Cardiac septum (tissue), 1 donor: ENCODE data around the gene PRKCA. TPM values are rescaled to one million over a fixed set of nuclear protein-coding genes. Genes with fewer than 3 reads are reported as not detected.

Experiments
- DNase-seq: peaks from one replicate; pipeline ENCODE4 v3.0.0-alpha.2; 2020; ENCODE audit warnings: low spot score
- intact Hi-C: fragments of 100-400 bp; cut with DNase I; formaldehyde crosslinking; loops from one replicate; pipeline ENCODE4 v1.14.0; 2022
- total RNA-seq: library from RNA; stranded (reverse); fragmentation: NEBNext Ultra II Directional; extraction: Animal tissue kit (Norgen Biotek cat#: 25700); gene quantifications from one replicate; pipeline ENCODE4 v1.2.1, GENCODE V29; 2021
- donor health status: DM: no; HTN: no; CAD: no.

Gene PRKCA
- total RNA-seq, 1 donor from 2014 or later = 15.0 TPM

DNA sequence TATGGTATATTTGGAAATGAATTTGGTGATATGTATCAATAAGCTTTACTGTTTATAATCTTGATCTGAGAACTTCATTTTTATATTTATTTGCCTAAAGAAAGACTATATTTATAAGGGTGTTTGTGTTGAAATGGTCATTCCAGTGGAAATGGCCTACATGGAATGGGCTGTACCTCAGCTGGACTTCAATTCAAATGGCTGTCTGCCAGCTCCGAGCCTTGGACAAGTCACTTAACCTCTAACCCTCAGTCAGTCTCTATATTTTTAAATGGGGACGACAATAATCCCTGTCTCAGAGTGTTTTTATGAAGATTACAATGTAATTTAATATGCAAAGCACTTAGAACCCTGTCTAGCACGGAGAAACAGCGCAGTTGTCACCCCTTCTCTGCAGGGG, 271.7 kb downstream of the PRKCA start:
- no peak for DNase-seq
- intact Hi-C loops = no loop called here

DNA sequence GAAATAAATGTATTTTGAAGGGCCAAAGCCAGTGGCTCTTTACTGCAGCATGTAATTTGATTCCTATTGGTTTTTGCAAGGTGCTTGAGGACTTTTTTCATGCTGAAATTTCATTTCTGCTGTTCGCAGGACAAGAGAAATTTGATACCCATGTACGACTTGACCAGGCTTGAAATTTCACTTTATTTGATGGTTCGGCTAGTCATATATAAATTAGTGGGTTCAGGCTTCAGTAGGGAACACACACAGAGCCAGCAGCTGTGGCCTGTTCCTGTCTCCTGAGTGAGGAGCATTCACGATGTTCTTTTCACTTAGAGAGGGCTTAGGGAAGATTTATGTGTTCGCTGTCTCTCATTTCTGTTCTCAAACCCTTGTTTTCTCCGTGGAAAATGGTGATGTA, 274.1 kb downstream of the PRKCA start:
- DNase-seq = no peak
- intact Hi-C loops = no loop called here

DNA sequence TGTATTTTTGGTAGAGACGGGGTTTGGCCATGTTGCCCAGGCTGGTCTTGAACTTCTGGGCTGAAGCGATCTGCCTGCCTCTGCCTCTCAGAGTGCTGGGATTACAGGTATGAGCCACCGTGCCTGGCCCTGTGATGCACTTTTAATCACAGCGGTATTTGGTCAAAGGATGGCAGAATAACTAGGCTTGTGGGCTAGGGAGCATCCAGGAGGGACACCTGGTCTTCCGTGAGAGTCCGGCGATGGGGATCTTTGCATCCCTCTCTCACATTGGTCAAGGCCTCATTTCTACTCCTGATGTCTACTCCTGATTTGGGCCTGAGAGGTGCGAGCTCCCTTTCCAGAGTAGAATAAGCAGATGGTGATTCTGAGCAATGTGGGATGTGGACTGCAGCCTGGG, 274.6 kb downstream of the PRKCA start:
- DNase-seq = no peak
- intact Hi-C loops = no loop called here

DNA sequence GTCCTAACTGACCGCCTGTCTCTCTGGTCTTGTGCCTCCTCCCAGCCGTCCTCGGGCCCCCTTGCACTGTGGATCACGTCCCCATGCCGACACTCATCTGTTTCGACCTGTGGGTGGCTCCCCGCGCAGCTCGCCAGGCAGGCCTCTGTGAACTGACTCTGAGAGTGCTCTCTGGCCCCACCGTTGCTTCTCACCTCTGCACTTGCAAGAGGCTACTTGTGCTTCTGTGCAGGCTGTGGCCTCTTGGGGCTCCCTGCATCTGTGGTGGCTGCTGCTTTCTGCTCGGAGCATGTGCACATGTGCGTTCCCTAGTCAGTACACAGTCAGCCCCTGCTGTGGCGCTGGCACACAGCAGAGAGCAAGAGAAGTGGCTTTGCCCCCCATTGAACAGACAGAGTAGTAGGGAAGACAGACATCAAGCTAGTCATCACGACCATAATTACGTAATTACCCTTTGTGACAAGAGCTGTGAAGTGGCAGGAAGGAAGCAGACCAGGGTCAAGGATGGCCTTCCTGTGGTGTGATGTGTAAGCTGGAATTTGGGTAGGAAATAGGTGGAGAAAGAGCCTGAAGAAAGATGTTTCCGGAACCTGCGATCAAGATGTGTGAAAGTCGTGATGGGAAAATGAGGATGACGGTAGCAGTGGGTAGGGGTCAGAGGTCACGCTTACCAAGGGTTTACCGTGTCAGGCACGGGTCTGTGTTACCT, 276.5 kb downstream of the PRKCA start:
- intact Hi-C loops = no loop called here
- no peak for DNase-seq

DNA sequence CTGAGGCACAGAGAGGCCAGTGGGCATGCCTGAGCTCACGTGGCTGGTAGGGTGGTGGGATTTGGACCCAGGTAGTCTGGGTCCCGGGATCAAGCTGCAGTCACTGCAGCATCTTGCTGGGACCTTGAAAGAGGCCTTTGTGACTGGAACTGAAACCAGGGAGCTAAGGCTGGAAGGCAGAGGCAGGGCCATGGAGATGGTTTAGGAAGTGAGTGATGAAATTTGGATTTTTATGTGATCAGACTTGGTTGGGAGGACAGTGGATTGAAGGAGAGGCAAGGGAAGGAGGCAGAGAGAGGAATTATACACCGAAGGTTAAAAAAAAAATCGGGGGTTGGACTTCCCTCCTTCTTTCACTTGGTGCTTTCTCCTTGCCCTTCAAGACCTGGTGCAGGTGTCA, 277.1 kb downstream of the PRKCA start:
- no peak for DNase-seq
- intact Hi-C loops = no loop called here

DNA sequence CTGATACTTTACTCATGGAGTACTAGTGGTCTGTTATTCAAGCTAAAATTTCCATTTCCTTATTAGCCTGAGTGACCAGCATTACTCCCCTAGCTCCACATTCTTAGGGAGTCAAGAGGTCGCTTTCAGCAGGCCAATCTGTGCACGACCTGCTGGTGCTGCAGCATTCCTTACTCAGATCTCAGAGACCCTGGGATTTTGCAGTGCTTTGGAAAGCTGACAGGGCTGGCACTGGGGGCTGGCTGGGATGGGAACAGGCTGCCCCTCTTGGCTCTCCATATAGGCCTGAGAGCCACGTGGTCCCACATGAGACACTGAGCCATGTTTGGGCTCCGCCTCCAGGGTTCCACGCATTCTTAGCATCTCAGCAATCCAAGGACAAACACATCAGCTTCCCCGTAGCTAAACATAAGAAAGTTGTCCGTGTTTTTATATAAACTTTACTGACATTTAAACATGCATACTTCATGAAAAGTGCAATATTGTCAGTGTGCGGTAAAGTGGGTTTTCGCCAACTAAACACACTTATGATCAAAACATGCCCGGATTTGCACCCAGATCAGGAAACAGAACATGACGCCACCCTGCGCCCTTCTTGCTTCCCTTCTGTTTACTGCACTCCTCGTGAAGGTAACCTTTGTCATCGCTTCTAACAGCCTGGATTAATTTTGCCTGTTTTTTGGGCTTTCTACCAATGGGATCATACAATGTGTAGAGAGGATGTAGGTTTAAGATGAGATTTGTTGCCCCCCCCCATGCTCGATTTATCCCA, 278.0 kb downstream of the PRKCA start:
- DNase-seq = no peak
- intact Hi-C loops = no loop called here

DNA sequence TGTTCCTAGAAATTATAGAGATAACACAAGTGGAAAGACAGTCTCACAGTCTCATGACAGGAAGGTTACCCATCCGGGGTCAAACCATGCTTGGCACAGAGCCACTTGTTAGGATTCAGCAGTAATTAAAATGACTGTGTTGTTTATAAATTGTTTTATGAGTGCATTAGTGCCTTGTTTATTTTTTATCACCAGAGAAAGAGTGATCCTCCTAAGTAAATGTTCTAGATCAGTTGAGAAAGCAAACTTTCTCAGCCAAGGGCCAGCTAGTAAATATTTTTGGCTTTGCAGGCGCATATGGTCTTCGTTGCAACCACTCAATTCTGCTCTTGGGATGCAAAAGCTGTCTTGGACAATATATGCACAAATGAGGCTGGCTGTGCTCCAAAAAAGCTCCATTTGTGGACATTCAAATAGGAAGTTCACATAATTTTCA, 278.6 kb downstream of the PRKCA start:
- no peak for DNase-seq
- intact Hi-C loops = no loop called here

DNA sequence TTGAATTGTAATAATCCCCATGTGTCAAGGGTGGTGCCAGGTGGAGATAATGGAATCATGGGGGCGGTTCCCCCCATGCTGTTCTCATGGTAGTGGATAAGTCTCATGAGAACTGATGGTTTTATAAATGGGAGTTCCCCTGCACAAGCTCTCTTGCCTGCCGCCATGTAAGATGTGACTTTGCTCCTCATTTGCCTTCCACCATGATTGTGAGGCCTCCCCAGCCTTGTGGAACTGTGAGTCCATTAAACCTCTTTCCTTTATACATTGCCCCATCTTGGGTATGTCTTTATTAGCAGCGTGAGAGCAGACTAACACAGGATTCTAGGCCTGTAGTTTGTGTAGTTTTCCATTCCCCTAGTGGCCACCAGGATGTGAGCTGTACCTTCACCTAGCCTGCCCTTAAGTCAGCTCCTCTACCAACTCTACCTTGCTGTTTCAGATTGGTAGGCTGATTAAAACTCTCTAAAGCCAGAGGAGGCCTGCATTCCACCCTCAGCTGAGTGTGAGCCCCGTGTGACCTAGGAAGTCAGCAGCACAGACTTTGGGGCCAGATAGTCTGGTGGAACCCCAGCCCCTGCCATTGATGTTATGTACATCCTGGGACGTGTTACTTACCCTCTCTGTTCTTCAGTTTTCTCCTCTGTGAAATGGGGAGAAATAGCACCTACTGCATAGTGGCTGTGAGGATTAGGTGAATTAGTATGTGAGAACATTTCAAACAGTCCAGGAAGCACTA, 280.1 kb downstream of the PRKCA start:
- intact Hi-C loops = no loop called here
- no peak for DNase-seq

DNA sequence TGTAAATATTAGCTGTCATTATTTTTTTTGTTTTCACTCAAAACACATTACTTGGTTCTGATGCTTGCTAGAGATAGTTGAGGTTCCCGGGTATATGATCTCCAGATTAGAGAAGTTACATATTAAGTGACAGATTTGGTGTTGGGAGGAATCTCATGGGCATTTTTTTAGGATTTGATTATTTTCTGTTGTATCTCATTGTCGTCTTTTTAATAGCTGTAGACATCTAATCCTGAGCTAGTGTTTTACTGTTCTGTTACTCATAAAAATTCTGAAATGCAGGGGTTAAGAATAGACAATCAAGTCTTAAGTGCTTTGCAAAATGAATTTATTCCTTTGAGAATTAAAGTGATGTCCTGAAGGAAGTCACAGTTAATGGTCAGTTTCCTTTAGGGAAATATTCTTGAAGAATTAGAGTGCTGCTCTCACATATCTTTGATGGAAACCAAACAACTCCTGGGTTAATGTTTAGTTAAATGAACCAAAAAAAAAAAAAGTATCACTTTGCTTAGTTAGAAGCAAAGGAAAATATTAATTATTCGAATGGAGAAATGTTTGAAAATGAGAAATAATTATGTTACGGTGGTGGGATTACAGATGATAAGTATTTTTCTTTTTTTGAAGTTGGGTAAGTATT, 280.8 kb downstream of the PRKCA start:
- no peak for DNase-seq

DNA sequence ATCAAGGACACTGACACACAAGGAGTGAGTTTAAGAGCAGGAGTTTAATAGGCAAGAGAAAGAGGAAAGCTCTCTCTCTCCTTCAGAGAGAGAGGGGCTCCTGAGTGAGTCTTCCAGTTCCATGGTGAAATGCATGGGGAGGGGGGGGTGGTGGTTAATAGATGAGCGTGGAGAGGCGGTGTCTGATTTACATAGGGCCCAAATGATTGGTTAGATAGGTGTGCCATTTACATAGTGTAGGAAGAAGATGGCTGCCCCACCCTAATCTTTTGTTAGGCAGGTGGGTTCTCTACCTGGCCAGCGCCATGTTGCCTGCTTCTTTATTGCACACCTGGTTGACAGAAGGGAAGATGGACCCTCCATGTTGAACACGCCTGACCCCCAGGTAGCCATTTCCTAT, 282.5 kb downstream of the PRKCA start:
- intact Hi-C loops = no loop called here
- DNase-seq = no peak

More for the DNA sequence above, 280.8 kb downstream of the PRKCA start:
- intact Hi-C loops = no loop called here

DNA sequence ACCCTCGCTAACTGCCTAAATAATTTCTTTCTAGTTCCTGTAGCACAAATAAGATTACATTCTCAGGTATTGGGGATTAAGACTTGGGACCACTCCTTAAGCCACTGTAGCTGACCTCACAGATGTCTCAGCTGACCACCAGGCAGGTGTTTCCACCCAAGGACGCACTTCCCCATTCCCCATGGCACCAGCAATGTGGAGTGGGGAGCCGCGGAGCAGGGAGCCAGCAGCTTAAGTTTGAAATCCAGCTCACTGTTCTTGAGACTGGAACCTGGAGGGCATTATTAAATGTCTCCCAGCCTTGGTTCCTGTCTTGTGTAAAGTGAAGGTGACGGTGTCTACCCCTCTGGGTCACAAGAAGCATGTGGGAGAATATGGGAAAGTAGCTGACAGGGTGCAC, 283.1 kb downstream of the PRKCA start:
- DNase-seq = no peak
- intact Hi-C loops = no loop called here

DNA sequence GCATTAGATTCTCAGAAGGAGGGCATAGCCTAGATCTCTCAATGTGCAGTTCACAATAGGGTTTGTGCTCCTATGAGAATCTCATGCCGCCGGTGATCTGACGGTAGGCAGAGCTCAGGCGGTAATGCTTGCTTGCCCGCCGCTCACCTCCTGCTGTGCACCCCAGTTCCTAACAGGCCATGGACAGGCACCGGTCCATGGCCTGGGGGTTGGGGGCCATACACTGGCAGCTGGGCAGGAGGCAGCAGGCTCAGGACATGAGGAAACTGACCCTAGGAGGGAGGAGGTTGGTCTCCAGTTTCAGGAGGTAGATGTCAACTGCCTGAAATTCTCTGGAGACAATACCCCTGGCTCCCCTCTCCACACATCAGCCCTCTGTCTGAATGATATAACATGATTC, 287.5 kb downstream of the PRKCA start:
- DNase-seq = no peak
- intact Hi-C loops = no loop called here

DNA sequence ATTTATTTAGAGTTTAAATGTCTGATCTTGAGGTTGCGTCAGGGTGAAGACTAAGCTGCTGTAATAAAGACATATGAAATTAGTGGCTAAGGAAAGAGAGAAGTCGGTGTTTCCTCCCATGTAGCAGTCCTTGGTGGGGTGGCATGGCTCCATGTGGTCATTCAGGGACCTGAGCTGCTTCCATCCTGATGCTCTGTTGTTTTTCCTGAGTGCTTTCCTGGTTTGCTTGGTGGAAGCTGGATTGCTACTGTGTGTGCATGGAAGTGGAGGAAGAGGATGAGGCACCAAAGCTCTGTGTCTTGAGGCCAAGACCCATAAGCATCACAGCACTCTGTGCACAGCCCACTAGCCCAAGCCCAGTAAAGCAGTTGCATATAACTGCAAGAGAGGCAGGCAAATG, 290.7 kb downstream of the PRKCA start:
- intact Hi-C loops = no loop called here
- no peak for DNase-seq

DNA sequence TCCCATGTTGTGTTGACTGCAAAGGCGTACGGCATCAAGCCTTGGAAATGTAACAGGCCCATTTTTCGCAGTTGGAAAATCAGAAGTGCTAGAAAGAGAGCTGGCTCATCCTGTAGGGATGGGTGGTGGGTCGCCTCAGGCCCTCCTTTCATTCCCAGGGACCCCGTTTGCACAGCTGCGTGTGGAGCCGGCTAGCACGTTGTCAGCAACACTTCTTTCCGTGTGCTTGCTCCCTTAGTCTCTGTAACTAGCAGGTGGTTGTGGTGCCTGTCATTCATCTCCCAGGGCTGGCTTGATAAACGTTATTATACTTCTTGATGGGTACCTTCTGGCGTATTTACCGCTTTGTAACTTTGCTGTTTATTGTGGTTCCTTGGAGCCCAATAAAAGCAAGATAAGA, 293.5 kb downstream of the PRKCA start:
- intact Hi-C loops = no loop called here
- no peak for DNase-seq

DNA sequence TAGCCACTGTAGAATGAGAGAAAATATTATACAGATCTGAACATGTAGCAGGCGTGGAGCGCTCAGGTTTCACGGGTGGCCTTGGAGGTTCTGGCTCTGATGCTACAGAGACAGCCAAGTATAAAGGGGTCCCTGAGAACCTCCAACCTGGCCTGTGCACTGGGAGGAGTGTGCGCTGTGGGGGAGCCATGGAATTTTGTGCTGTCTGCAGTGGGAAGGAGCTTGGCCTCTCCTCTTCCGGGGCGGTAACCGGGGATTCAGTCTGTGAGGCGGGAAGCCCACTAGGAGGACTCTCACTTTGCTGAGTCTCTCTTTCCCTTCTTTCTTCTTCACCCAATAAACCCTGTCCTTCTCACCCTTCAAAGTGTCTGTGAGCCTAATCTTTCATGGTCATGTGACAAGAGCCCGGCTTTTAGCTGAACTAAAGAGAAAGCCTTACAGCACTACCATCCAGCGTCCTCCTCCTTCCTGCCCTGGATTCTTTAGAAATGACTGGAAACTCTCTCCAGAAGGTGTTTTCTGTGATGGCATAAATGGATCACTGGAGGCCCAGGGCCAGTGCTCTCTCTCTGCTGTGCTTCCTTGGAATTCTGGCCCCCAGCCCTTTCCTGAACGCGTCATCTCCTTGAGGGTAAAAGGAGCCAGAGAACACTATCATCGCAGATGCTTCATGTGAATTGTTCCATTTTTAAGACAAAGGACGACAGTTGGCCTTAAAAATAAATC, 300.4 kb downstream of the PRKCA start:
- no peak for DNase-seq
- intact Hi-C loops = no loop called here

DNA sequence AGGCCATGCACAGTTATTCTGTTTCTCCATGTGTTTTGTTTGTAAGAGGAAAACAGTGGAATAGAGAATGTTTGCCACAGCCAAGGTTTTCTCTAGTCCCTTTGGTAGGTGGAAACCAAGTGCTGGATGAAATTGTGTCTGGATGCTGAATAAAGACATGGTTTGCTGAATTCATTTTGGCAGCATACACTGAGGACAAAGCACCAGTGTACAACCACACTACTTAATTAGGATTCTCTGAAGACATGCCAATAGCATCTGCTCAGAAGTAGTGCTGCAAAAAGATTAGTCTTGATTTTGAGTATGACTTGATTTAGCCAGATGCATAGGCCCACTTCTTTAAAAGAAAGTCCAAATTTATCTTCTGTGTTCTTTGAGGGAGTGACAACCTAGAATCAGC, 302.0 kb downstream of the PRKCA start:
- DNase-seq = no peak
- intact Hi-C loops = no loop called here

DNA sequence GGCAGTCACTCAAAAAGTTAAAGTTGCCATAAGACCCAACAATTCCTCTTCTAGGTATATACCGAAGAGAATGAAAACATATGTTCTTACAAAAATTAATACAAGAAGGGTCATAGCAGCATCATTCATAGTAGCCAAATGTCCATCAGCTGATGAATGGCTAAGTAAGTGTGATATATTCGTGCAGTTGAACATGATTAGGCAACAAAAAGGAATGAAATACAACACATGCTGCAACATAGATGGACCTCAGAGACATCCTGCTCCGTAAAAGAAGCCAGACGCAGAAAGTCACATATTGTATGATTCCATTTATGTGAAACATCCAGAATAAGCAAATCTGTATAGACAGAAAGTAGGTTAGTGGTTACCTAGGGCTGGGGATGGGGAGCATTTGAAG, 303.1 kb downstream of the PRKCA start:
- no peak for DNase-seq
- intact Hi-C loops = no loop called here

DNA sequence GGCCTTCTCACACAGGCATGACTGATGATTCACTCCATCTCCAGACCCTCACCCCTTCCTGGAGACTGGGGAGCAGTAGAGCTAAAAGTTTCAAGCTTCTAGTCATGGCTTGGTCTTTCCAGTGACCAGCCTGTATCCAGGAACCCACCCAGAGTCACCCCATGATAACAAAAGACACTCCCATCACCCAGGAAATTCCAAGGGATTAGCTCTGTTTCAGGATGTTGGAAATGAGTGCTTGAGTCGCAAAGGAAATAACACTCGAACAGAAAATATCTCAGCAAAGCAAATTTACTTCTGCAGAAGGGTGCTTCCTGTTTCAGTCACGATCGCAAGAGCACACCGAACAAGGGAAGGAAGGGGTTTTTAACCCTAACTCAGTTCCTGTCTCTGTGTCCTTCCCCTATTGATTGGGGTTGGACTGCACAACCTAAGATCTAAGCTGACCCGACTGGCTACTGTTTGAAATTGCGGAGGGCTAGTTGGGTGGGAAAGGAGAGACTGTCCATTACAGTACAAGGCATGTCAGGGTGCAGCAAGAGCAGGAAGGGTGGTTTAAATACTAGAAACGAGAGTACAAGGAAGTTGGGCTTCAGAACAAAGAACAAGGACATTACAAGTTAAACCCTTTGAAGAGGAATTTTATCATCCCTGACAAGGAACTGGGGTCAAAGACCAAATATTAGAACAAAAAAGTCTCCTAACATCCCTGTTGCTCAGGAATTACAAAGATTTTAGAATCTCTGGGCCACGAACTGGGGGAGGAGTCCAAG, 308.1 kb downstream of the PRKCA start:
- no peak for DNase-seq
- intact Hi-C loops = no loop called here

DNA sequence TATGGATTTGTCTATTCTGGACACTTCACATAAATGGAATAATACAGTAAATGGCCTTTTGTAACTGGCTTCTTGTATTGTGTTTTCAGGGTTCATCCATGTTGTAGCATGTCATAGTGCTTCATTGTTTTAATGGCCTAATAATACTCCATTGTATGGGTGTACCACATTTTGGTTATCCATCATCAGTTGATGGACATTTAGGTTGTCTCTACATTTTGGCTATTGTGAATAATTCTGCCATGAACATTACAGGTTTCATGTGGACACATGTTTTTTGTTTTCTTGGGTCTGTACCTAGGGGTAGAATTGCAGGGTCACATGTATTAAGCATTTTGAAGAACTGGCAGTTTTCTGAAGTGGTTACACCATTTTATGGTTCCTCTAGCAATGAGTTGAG, 309.0 kb downstream of the PRKCA start:
- DNase-seq = no peak
- intact Hi-C loops = no loop called here
